CD4-positive, alpha-beta T cell treated with Interferon alpha-2 for 1 hour (primary cell): ENCODE measurements around the gene DOK4.

Experiments
- DNase-seq, 2 donors: peaks; one replicate each; pipeline ENCODE4 v3.0.0-alpha.2; 2020 to 2022

The DOK4 gene

DNA sequence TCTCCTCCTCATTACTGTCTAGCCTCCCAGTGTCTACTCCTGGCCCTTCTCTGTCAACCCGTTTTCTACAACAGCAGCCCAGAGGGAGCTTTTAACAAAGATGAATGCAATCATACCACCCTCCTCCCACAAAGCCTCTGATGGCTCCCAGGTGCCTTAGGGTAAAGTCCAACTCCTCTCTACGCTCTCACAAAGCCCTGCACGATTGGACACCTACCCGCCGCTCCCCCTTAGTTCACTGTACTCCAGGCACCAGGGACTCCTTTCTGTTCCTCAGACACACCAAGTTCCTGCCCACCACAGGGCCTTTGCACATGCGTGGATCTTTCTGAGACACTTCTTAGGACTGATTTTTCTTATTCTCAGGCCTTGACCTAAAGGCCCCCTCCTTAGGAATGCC lies 32.6 kb upstream of the DOK4 start:
- DNase-seq, result no peak

DNA sequence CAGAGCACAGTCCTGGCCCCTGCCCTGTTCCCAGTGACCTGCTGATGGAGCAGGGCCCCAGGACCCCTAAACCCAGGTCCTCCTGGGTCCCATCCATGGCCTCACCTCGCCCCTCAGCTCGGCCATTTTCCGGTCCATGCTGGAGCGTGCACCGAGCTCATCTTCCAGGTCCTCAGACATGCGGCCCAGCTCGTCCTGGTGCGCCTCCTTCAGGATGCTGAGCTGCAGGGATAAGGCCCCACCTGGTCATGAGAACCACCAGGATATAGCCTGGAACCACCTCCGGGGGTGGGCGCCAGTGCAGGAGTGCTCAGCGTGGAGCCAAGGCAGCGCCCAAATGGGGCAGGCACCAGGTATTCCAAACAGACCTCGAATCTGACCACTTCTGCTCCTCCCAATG lies 32.2 kb upstream of the DOK4 start:
- no peak for DNase-seq

DNA sequence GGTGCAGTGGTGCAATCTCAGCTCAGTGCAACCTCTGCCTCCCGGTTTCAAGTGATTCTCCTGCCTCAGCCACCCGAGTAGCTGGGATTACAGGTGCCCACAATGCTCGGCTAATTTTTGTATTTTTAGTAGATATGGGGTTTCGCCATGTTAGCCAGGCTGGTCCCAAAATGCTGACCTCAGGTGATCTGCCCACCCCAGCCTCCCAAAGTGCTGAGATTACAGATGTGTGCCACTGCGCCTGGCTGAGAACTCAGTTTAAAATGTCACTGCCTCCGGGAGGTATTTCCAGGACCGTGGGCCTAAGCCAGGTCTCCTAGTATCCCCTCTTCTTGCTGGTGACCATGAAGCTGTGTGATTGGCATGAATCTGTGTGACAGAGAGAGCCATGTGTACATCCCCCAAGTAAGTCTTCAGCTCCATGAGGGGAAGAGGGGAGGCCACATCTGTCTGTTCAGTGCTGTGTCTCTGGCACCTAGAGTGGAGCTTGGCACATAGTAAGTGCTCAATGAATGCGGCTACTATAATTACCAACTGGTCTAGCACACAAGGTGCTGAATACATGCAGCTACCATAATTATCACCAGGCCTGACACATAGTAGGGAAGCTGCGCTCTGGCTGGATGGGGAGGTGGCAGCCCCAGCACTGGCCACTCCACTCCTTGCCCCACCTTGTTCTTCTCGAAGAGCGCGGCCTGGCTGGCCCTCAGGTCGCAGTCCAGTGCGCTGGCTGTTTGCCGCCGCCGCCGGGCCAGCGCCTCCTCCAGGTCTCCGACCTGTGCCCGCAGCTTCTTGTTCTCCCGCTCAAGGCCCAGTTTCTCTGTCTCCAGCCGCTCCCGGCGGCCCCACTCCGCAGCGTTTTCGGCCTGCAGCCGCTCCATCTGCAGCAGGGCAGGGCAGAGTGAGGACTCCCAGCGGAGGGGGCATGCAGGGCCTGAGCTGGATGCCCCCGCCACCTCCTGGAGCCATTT lies 31.4 kb upstream of the DOK4 start:
- DNase-seq, result no peak

DNA sequence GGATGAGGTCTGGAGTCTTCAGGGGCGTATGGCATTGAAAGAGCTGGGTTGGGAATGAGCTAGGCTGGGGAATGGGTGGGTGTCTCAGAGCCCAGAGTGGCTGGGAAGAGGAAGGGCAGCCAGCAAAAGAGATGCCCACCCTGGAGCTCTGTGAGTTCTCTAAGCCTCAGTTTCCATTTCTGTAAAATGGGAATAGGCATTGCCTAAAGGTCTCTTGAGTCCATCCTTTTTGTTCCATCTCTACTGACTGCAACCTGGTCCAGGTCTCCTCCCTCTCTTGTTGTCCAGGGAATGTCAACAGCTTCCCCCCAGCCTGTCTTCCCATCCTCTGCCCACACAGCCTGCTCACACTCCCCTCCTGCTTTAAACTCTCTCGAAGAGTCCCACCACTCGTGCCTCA lies 30.5 kb upstream of the DOK4 start:
- no peak for DNase-seq

DNA sequence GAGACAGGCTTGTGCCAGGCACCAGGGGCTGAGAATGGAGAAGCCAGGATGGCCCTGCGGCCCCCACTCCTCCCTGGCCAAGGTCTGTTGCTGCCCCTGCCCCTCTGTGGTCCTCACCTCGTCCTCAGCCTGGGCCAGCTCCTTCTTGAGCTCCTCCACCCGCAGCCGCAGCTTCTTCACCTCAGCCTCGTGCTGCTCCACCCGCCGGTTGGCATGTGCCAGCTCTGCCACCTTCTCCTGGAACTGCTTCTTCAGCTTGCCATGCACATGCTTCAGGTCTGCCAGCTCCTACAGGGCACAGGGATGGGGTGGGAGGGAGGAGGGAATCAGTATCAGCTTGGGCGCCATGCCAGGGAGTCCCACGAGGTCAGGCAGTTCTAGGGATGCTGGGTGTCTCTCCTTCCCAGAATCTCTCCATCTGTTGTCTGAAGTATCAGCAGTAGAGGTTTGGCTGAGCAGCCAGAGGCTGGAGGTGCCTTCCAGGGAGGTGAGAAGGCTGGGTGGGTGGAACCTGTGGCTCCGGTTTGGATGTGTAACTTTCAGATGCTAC lies 30.0 kb upstream of the DOK4 start:
- no peak for DNase-seq

DNA sequence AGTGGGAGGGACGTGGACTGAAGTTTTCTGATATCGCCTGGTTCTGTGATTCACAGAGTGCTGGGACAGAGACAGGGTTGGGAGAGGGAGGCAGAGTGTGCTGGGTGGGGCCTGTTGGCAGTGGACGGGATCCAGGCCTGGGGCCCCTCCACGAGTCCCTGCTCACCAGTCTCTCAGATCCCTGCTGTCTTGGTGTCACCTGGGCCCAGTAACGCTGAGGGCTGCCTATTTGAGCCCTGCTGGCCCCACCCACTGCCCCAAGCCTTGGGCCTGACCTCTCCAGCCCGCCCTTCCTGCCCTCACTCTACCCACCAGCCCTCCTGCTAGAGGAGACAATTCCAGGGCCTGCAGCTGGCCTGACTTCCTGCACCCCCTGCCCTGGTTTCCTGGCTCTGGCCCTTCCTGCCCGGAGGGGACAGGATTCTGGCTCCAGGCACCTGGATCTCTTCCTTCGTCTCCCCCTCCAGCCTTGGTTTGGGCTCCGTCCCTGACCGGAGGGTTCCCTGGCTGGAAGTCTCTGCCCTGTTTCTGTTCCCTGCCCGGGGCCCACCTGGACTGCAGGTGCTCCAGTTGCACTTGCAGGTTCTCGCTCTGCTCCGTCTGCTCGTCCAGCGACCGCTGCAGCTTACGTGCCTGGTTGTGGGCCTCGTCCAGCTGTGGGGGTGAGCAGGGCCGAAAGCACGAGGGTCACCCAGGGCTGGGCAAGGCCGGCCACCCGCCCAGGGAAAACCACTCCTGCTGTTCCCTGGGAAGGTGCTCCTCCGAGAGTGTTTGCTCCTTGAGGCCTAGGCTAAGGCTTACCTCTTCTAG lies 28.7 kb upstream of the DOK4 start:
- no peak for DNase-seq

DNA sequence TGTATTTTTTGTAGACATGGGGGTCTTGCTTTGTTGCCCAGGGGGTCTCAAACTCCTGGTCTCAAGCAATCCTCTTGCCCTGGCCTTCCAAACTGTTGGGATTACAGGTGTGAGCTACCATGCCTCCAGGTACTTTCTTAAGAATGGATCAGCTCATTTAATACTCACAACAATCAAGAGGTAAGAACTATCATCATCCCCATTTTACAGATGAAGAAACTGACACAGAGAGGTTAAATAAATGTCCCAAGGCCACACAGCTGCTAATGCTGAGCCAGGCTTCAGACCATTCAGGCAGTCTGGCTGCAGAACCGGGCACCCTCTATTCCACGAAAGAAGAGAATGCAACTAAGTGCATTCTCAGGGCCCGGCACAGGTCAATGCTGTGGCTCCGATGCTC lies 28.1 kb upstream of the DOK4 start:
- no peak for DNase-seq

DNA sequence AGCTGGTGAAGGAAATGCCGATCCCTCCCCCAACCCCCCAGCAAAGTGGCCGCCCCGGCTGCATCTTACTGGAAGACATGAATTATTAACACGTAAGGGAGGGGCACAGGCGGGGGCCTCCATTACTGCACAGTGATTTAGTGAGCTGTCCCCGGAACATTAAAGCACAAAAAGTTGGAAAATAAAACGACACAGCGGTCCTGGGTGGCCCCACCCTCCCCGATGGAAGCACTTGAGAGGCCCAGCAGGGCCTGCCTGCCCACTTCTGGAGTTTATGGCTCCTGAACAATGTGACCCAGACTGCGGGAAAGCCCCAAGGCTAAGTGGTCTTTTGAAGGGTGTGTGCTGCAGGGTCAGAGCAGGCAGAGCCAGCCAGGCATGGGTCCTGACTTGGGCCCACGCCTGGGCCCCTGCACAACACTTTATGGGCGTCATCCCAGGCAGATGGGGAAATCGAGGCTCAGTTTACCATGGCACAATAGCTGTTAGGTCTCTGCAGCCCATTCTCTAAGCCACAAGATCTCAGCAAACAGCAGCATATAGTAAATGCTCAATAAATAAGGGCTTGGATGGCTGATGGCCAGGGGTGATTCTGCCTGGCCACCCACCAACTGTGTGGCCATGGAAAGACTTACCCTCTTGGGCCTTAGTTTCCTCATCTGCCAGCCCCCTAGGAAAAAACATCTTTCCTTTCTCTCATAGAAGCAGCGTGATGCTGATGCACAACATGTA lies 27.2 kb upstream of the DOK4 start:
- DNase-seq, result no peak

DNA sequence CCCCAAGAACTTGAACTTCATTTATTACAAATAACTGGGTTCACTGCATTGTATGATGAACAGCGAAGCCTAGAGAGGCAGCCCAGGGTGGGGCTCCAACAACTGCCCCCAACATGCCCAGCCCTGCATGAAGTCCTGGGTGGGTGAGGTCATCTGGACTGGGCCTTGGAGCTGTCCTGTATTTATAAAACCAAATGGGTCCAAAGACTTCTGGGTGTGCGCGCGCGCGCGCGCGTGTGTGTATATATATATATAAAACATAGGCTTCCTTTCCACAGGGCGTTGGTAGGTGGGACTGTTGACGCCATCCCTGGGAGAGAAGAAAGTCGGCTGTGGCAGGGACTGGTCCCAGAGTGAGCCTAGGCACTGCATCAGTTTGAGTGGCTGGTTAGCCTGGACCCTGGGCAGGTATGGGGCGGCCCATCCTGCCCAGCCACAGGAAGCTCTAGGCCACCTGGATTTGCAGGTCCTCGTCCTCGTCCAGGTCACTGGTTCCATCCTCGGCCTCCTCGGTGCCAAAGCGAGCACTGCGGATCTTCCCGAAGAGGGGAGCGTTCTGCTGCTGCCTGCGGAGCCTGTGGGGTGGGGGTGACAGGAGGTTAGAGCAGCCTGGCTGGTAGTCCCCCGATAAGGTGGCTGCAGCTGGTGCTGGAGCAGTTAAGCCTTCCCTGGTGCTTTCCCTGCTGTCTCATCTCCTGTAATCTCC lies 26.2 kb upstream of the DOK4 start:
- no peak for DNase-seq

DNA sequence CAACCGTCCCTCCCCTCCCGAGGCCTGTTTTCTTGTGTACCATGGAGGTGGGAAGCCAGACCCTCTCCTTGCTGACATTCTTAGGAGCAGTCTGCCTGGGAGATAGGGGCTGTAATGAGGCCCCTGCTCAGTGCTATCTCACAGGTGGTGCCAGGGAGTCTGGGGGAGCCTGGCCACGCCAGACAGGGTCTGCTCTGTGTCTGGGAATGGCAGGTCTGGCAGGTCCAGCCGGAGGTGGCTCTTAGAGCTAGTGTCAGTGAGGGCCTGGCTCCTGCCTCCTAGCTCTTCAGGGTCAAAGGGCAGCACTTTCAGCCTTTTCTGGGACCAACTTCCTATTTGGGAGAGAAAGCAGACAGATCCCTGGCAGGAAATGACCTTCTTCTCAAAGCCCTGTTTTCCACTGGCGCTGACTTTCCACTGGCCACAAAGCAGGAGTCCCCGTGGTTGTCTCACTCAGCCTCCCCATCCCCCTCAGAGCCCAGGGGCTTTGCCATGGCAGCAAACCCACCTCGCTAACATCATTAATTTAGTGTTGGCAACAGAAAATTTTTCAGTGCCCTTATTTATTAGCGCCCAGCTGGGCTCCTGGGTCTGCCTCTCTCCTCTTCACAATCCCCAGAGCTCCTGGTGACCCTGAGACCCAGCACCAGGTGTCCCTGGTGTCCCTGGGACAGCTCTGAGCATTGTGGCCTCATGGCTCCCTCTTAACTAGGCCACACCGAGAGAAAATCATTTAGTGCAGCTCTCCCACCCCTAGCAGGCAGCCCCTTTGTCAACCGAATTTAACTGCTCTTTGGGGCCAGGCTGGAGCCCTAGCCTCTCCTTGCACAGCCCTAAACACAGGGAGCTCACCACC lies 24.0 kb upstream of the DOK4 start:
- DNase-seq, result no peak

DNA sequence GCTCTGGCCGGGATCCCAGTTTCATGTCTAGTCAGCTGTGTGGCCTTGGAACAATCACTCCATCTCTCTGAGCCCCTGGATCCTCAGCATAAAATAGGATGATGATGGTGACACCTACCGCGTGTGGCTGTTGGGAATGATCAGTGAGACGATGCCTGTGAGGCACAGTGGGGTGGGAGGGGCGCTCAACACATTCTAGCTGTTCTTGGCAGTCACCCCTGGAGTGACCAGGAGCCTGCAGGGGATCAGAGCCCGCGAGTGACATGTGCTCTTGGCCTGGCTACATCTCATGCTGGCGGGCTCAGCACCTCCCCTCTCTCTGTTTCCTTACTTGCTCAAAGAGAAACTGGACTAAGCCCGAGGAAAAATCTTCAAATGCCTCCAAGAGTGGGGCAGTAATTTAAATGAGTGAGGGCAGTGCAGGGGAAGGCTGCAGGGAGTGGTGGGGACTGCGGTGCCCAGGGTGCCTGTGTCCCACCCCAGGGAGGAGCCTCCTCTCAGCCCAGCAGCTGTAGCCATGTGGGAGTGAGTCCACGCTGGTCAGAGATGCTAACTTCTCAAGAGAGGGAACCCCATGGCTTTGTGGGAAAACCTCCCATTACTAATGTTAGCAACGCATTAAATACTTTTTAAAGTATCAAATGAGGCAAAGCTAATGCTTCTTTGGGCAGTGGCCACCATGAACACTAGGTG lies 23.1 kb upstream of the DOK4 start:
- DNase-seq, result no peak

DNA sequence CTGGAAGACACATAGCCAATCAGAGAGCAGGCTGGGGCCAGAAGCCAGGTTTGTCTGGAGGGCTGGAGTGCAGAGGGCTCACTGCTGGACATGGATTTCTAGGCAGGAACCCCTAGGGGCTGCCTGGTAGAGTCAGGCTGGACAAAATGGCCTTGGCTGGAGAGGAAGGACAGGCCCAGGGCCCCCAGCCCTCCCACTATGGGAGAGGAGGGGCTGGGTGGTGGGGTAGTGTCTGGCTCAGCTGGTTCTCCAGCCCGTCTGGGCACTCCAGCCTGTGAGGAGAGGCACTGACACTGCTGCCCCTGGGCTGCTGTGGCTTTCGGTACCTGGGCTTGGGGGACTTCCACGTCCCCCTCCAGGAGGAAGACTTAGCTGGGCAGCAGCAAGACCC lies 21.7 kb upstream of the DOK4 start:
- DNase-seq, result no peak

DNA sequence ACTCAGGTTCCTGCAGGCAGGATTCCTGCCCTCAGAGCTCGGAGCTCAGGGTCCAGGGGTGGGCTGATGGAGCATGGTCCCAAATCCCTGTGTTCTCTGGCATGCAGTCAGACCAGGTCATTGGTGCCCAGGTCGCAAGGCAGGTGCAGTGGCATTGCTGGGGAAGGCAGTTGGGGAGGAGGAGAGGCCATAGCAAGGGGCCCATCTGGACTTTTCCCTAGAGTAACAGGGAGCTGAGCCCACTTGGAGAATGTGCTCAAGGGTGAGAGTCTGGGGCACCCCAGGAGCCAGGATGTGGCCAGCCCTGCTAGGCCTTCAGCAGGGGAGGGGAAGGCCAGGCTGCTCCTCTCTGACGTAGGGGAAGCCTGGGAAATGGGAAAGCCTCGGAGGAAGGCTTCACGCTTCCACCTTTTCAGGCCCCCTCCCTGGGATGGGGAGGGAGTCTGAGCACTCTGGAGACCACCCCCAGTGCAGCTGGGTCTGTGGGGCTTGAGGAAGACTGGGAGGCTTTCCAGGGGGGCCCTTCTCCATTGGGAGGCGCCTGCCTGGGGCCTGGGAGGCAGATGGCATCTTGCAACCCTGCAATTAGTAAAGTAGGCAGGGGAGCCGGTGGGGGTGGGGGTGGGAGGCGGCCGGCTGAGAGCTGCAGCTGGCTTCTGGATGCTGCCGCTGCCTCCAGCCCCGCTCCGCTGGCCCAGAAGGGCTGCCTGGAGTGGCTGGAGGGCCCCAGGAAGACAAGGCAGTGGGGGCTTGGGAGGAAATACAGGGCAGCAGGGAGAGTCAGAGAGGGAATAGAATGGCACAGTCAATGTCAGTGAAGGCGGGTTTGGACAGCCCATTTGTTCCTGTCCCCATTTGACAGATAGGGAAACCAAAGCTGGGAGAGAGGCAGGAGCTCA lies 21.1 kb upstream of the DOK4 start:
- no peak for DNase-seq

DNA sequence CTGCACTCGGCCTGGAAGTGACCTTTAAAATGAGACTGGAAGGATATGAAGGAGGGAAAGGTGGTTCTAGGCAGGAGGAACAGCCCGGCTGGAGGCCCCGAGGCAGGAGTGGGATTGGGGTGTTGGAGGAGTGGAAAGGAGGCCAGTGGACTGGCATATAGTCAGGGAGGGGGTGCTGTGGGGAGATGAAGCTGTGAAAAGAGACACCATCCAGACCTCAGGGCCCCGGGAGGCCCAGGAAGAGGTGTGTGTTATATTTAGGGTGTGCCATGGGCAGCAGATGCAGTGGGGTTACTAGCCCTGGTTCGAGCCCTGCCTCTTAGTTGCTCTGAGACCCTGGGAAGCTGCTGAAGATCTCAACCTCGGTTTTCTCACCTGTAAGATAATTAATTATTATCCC lies 18.9 kb upstream of the DOK4 start:
- DNase-seq, result no peak

DNA sequence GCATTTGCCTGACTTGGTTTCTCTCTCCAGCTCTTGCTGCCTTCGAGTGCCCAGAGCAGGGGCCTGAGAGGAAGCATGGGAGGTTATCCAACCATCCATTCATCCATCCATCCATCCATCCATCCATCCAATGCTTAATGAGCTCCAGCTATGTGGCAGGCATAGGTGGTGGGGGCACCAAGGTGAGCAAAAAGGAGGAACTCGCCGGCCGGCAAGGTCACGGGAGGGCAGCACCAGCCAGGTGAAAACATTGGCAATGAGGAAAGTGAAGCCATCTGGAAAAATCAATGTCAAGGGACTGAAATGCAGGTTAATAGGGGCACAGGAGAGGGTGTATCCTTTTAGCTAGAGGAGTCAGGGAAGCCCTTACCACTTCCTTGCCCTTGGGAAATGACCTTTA lies 18.2 kb upstream of the DOK4 start:
- no peak for DNase-seq

DNA sequence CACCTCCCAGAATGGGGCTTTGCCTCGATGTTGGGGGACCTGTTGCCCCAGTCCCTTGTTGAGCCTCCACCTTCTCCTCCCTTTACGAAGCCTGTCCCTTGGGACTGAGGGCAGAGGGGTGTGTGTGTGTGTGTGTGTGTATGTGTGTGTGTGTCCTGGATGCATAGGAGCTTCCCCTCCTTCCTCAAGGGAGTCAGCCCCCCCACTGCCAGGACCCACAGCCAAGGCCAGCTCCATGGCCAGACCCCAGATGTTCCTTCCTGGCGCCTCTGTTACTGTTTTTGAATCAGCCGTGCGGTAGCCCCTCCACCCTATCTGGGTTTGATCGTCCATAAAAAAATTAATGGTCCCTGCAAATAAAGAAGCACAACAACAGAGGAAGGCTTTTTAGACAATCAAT lies 17.7 kb upstream of the DOK4 start:
- DNase-seq, result no peak

DNA sequence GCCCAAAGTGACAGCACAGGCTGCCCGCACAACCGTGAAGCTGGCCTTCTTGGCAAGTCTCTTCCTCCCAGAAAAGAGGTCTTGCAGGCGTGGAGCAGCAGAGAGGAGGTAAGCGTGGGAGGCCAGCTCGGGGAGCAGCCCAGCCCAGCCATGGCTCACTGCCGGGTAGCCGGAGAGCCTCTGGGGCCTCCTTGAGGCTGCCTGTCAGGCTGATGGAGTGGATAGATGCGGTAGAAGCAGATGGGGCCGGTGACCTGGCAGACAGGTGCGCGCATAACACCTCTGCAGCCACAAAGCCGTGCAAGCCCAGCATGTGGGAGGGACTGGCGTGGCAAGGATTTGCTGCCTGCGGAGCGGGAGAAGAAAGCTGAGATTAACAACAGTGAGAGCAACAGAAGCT lies 17.1 kb upstream of the DOK4 start:
- DNase-seq, result no peak

DNA sequence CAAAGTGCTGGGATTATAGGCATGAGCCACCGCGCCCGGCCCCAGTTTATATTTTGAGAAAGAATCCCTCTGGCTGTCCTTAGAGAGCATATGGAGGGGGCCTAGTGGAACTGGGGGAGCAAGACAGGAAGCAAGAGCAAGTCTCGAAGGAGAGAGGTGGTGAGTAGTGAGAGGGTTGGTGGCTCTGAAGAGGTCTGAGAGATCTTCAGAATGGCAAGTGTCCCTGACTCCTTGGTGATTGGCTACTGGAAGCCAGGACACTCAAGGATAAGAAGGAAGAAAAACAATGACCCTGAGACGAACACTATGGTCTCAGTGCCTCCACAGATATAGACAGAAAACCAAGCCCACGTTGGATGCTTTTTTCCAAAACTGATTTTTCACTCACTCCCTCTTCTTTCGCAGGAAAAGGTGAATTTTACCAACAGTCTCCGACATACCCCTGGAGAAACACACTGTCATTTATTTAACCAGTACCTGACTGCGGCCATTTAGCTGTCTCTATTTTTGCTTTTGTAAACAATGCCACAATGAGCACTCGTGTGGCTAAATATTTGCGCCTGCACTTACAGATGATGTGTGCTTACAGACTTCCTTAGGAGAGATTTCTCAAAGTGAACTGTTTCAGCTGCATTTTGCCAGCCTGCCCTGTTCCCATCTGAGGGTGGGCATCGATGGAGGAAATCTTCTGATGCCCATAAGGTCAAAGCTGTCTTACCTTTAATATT lies 15.9 kb upstream of the DOK4 start:
- DNase-seq, result no peak

DNA sequence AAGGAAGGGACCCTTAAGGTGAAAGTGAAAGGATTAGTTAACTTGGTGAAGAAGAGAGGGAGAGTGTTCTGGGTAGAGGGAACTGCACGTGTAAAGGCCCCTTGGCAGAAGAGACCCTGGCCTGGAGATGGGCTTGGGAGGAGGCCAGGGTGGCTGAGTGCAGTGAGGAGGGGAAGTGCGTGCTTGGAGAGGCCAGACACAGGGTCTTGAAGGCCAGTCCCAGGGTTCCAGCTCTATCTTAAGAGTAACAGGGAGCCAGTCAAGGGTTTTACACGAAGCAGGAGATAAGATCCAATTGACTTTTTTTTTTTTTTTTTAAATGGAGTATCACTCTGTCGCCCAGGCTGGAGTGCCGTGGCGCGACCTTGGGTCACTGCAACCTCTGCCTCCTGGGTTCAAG lies 15.2 kb upstream of the DOK4 start:
- DNase-seq, result no peak
